Tibial nerve (tissue), 4 donors: Measurements from ENCODE around the gene CAMTA1.

Experiments
- EP300 ChIP-seq, 2 donors: sonication (generic); formaldehyde crosslinking; IDR thresholded peaks; one replicate each; pipeline ENCODE4 v1.6.1; 2017; ENCODE audit warnings: antibody characterized with exemption in 2 of 2, mild to moderate bottlenecking in 1 of 2
- POLR2A ChIP-seq, 2 donors: fragments of 450-650 bp; IDR thresholded peaks; one replicate each; pipeline ENCODE4 v1.6.1; 2017; ENCODE audit warnings: antibody characterized with exemption in 2 of 2, mild to moderate bottlenecking in 2 of 2, moderate library complexity in 2 of 2
- TF ChIP-seq, protein P1 (sequence below), 5 experiments: fragments of 200-600 bp in 3 of 5; fragments of 450-650 bp in 2 of 5; sonication (generic) in 3 of 5; IDR thresholded peaks; one replicate each; pipeline ENCODE4 v1.5.1; 2016 to 2019; ENCODE audit warnings: antibody characterized with exemption in 5 of 5, mild to moderate bottlenecking in 3 of 5, moderate library complexity in 2 of 5

DNA sequence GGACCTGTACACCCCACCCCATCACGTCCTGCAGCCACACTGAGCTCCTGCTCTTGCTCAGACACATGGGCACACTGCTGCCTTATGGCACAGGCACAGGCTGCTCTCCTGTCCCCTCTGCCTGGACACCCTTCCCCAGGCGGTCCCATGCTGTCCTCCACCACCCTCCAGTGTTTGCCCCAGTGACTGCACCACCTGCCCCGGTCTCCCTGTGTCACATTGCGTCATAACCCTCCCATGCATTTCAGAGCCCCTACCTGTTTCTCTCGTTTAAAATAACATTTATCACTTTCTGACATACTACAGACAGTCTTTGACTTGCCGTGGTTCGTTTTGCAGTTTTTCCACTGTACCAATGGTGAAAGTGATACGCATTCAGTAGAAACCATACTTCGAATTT lies 159.2 kb downstream of the CAMTA1 start:
- TF ChIP-seq, protein P1, sequence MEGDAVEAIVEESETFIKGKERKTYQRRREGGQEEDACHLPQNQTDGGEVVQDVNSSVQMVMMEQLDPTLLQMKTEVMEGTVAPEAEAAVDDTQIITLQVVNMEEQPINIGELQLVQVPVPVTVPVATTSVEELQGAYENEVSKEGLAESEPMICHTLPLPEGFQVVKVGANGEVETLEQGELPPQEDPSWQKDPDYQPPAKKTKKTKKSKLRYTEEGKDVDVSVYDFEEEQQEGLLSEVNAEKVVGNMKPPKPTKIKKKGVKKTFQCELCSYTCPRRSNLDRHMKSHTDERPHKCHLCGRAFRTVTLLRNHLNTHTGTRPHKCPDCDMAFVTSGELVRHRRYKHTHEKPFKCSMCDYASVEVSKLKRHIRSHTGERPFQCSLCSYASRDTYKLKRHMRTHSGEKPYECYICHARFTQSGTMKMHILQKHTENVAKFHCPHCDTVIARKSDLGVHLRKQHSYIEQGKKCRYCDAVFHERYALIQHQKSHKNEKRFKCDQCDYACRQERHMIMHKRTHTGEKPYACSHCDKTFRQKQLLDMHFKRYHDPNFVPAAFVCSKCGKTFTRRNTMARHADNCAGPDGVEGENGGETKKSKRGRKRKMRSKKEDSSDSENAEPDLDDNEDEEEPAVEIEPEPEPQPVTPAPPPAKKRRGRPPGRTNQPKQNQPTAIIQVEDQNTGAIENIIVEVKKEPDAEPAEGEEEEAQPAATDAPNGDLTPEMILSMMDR (IDR thresholded peaks at IDR 0.05): no peak
- TF ChIP-seq POLR2A (IDR thresholded peaks at IDR 0.05): no peak
- TF ChIP-seq EP300 (IDR thresholded peaks at IDR 0.05): no peak
